ENCODE measurements around the gene CYP21A2.
"Not testable (repeated sequence)": the region's sequence is repeated elsewhere in the genome, so short reads cannot be mapped to it uniquely, and the experiment has no call there.

Gene CYP21A2

DNA sequence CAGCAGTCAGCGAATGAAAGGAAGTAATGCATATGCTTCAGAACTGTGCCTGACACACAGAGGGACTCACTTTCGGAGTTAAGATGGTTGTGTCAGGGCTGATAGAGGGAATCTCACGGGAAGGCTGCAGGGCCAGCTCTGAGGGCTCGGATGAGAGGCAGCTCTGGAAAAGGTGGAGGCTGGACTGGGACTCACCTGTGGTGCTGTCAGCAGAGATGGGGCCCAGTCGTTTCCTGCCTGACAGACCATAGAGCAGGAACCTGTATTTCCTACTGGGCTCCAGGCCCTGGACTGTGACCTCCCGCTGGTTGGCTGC lies 9.3 kb downstream of the CYP21A2 start:
- no peak for DNase-seq (ENCODE audit: extremely low read depth, insufficient read length)
- Histone ChIP-seq H3K4me3 (replicated peaks; ENCODE audit: low read depth, low read length) (no peak overlapping the region), H3K27me3 (replicated peaks; ENCODE audit: control insufficient read depth, insufficient read depth, low read length) (no peaks in the 10 kb centered on the region; the same call in 1 of the 2 replicates), H3K36me3 (ENCODE audit: control insufficient read depth, insufficient read depth, low read length) (no peaks in the 10 kb centered on the region)
- TF ChIP-seq, protein P1, sequence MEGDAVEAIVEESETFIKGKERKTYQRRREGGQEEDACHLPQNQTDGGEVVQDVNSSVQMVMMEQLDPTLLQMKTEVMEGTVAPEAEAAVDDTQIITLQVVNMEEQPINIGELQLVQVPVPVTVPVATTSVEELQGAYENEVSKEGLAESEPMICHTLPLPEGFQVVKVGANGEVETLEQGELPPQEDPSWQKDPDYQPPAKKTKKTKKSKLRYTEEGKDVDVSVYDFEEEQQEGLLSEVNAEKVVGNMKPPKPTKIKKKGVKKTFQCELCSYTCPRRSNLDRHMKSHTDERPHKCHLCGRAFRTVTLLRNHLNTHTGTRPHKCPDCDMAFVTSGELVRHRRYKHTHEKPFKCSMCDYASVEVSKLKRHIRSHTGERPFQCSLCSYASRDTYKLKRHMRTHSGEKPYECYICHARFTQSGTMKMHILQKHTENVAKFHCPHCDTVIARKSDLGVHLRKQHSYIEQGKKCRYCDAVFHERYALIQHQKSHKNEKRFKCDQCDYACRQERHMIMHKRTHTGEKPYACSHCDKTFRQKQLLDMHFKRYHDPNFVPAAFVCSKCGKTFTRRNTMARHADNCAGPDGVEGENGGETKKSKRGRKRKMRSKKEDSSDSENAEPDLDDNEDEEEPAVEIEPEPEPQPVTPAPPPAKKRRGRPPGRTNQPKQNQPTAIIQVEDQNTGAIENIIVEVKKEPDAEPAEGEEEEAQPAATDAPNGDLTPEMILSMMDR (IDR thresholded peaks at IDR 0.05; ENCODE audit: insufficient read depth, low read length, poor library complexity, severe bottlenecking), result no peak

DNA sequence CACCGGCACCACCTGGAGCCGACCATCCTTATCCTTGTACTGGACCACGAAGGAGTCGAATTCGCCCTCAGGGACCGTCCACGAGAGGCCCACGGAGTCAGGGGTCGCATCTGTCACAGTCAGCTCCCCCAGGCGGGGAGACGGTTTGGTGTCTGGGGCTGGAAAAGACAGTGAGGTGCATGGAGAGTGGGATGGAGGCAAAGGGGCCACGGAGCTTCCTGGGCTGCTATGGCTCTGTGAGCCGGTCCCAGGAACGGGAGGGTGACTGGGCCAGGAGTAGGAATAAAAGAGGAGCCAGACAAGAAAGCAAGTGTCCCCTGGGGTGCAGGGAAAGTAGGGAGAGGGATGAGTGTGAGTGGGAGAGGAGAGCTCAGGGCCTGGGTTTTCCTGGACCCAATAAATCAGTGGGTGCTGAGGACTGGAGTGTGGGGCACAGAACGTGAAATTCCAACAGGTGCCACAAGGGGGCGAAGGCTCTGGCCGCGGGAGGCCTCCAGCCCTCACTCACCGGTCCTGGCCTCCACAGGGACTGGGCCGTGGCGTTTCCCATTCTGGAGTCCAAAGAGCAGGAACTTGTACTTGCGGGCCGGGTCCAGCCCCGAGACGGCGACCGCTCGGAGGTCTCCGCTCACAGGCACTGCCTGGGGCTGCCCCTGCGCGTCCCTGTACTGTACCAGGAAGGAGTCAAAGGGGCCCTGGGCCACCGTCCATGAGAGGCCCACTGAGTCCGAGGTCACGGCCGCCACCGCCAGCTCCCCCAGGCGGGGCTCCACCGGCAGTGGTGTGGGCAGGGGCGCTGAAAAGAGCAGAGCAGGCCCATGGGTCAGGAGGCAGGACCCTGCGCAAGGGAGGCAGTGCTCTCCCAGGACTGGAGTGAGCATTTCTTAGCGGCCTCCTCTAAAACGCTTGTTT lies 9.9 kb downstream of the CYP21A2 start:
- Histone ChIP-seq H3K36me3 (ENCODE audit: control insufficient read depth, insufficient read depth, low read length) (no peaks in the 10 kb centered on the region), H3K4me3 (replicated peaks; ENCODE audit: low read depth, low read length) (no peak overlapping the region), H3K27me3 (replicated peaks; ENCODE audit: control insufficient read depth, insufficient read depth, low read length) (peaks cover 1% of the 10 kb centered on the region)
- peak; percentile 43 for DNase-seq (ENCODE audit: extremely low read depth, insufficient read length)
- TF ChIP-seq, protein P1 (IDR thresholded peaks at IDR 0.05; ENCODE audit: insufficient read depth, low read length, poor library complexity, severe bottlenecking), result peak; percentile 89

DNA sequence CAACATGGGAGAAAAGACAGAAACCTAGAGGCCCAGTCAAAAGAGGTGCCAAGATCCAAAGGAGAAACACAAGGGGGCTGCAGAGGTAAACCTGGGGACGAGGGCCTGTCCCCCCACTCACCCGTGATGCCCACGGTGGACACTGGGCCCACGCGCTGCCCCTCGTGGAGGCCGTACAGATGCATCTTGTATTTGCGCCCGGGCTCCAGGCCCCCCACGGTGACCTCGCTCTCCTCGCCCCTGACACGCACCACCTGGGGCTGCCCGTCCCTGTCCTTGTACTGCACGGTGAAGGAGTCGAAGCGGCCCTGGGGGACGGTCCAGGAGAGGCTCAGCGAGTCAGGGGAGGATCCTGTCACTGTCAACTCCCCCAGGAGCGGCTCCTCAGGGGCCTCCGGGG lies 10.9 kb downstream of the CYP21A2 start:
- not testable (repeated sequence) for H3K36me3 ChIP-seq (ENCODE audit: control insufficient read depth, insufficient read depth, low read length); DNase-seq (ENCODE audit: extremely low read depth, insufficient read length); H3K4me3 ChIP-seq (replicated peaks; ENCODE audit: low read depth, low read length); H3K27me3 ChIP-seq (replicated peaks; ENCODE audit: control insufficient read depth, insufficient read depth, low read length)

DNA sequence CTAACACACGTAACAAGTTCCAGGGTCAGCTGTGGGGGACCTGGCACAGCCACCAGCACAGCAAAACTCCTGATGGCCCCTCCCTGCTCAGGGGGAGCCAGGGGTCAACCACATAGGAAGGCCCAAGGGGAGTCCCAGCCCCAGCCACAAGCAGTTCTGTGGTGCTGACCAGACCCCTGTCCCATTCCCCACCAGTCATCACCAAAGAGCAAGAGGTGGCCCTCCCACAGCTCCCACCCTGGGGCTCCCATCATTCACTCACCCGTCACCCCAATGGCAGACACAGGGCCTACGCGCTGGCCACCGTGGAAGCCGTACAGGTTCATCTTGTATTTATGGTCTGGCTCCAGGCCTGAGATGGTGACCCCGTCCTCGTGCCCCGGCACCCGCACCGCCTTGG lies 11.5 kb downstream of the CYP21A2 start:
- not testable (repeated sequence) for H3K4me3 ChIP-seq (replicated peaks; ENCODE audit: low read depth, low read length); H3K36me3 ChIP-seq (ENCODE audit: control insufficient read depth, insufficient read depth, low read length); H3K27me3 ChIP-seq (replicated peaks; ENCODE audit: control insufficient read depth, insufficient read depth, low read length); DNase-seq (ENCODE audit: extremely low read depth, insufficient read length)

DNA sequence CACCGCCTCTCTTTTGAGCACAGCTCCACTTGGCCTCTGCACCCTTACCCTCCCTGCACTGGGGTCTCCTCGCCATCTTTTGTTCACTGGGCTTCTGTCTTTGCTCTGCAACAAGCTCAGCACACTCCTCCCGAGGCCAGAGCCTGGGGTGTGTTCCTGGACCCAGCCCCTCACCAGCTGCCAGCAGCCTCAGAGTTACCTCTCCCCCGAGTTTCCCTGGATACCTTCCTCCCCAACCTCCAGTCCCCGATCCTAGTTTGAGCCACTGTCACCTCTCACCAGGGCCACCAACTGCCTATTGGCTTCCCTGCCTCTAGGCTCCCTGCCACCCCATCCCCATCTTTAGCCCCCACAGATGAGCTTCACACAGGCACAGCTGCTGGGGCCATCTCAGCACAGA lies 12.3 kb downstream of the CYP21A2 start:
- TF ChIP-seq, protein P1 (IDR thresholded peaks at IDR 0.05; ENCODE audit: insufficient read depth, low read length, poor library complexity, severe bottlenecking), result no peak
- Histone ChIP-seq H3K27me3 (replicated peaks; ENCODE audit: control insufficient read depth, insufficient read depth, low read length) (peaks cover 1% of the 10 kb centered on the region), H3K4me3 (replicated peaks; ENCODE audit: low read depth, low read length) (no peak overlapping the region), H3K36me3 (ENCODE audit: control insufficient read depth, insufficient read depth, low read length) (no peaks in the 10 kb centered on the region)
- DNase-seq (ENCODE audit: extremely low read depth, insufficient read length), result no peak

DNA sequence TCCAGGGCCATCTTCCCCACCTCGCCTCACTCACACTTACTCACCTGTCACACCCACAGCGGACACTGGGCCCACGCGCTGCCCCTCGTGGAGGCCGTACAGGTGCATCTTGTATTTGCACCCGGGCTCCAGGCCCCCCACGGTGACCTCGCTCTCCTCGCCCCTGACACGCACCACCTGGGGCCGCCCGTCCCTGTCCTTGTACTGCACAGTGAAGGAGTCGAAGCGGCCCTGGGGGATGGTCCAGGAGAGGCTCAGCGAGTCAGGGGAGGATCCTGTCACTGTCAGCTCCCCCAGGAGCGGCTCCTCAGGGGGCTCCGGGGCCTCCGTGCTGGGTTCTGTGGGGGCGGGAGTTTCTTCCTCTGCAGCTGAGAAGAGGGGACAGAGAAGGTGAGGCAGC lies 14.4 kb downstream of the CYP21A2 start:
- not testable (repeated sequence) for H3K36me3 ChIP-seq (ENCODE audit: control insufficient read depth, insufficient read depth, low read length); H3K4me3 ChIP-seq (replicated peaks; ENCODE audit: low read depth, low read length); H3K27me3 ChIP-seq (replicated peaks; ENCODE audit: control insufficient read depth, insufficient read depth, low read length); DNase-seq (ENCODE audit: extremely low read depth, insufficient read length)

DNA sequence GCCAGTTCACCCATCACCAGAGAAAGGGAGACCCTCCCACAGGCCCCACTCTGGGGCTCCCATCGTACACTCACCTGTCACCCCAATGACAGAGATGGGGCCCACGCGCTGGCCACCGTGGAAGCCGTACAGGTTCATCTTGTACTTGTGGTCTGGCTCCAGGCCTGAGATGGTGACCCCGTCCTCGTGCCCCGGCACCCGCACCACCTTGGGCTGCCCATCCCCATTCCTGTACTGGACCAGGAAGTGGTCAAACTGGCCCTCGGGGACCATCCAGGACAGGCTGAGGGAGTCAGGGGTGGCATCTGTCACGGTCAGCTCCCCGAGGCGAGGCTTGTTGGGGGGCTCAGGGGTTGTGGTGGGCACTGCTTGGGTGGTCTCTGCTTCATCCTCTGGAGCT lies 15.1 kb downstream of the CYP21A2 start:
- H3K4me3 ChIP-seq (replicated peaks; ENCODE audit: low read depth, low read length); H3K36me3 ChIP-seq (ENCODE audit: control insufficient read depth, insufficient read depth, low read length); DNase-seq (ENCODE audit: extremely low read depth, insufficient read length); H3K27me3 ChIP-seq (replicated peaks; ENCODE audit: control insufficient read depth, insufficient read depth, low read length): not testable (repeated sequence)

DNA sequence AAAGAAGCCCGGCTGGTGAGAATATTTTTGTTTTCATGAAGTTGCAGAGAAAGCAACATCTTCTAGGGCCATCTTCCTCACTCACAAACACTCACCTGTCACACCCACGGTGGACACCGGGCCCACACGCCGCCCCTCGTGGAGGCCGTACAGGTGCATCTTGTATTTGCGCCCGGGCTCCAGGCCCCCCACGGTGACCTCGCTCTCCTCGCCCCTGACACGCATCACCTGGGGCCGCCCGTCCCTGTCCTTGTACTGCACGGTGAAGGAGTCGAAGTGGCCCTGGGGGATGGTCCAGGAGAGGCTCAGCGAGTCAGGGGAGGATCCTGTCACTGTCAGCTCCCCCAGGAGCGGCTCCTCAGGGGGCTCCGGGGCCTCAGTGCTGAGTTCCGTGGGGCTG lies 17.5 kb downstream of the CYP21A2 start:
- H3K4me3 ChIP-seq (replicated peaks; ENCODE audit: low read depth, low read length); H3K36me3 ChIP-seq (ENCODE audit: control insufficient read depth, insufficient read depth, low read length); H3K27me3 ChIP-seq (replicated peaks; ENCODE audit: control insufficient read depth, insufficient read depth, low read length); DNase-seq (ENCODE audit: extremely low read depth, insufficient read length): not testable (repeated sequence)
